Inflammatory macrophage treated with lipopolysaccharide for 1 hour (primary cell): ENCODE data around the gene DNMT3A.
"Not testable (repeated sequence)": the region's sequence is repeated elsewhere in the genome, so short reads cannot be mapped to it uniquely, and the experiment has no call there.

Experiments used
- DNase-seq, 2 donors: peaks; one replicate each; pipeline ENCODE4 v3.0.0-alpha.2; 2020 to 2022

Gene DNMT3A

DNA sequence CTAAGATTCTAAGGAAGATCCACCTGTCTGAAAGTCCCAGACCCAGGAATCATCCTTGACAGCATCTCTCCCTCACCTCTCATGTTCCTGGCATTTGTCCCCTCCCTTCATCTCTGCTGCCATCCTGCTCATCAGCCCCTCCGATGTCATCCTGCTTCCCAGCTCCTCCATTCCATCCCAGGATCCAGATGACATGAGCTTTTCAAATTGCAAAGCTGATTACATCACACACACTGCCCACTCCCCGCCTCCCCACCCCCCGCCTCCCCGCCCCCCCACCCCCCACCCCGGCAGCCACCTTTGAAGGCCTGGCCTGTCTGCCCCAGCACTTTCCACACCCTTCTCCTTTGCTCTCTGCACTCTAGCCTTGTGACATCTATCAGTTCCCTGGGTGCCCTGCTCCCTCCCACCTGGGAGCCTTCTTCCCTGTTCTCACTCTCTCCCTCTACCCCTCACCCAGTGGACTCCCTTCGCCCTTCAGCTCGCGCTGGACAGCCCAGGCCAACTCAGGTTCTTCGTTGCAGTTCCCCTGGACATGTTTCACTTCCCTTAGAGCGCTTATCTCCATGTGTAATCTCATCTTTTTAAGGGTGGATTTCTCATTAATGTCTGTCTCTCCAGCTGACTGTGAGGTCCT, 61.6 kb downstream of the DNMT3A start:
- peak in 1 of 2 donors; percentile 64 for DNase-seq

DNA sequence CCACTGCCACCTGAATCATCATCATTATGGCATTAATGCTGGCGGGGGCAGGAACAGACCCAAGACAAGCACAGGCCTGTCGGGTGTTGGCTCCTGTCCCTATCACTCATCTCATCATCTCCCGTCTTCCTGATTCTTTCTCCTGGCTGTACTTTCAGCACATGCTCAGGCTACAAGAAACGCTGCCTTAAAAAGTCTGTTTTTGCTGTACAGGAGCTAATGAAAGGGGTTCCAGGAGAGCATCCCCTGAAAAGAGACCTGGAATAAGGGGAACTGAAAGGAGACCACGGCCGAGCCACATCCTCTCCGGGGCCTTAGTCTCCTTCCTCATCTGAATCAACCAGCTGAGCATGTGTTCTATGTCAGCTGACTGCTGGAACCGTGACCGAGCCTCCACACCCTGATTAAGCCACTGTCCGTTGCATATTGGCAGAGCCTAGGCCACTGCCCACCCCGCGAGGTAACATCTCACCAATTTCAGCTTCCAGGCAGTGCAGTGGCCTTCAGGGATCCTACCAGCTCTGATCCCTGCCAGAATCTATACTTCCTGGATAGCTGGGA, 62.6 kb downstream of the DNMT3A start:
- DNase-seq: peak; percentile 84 to 87

DNA sequence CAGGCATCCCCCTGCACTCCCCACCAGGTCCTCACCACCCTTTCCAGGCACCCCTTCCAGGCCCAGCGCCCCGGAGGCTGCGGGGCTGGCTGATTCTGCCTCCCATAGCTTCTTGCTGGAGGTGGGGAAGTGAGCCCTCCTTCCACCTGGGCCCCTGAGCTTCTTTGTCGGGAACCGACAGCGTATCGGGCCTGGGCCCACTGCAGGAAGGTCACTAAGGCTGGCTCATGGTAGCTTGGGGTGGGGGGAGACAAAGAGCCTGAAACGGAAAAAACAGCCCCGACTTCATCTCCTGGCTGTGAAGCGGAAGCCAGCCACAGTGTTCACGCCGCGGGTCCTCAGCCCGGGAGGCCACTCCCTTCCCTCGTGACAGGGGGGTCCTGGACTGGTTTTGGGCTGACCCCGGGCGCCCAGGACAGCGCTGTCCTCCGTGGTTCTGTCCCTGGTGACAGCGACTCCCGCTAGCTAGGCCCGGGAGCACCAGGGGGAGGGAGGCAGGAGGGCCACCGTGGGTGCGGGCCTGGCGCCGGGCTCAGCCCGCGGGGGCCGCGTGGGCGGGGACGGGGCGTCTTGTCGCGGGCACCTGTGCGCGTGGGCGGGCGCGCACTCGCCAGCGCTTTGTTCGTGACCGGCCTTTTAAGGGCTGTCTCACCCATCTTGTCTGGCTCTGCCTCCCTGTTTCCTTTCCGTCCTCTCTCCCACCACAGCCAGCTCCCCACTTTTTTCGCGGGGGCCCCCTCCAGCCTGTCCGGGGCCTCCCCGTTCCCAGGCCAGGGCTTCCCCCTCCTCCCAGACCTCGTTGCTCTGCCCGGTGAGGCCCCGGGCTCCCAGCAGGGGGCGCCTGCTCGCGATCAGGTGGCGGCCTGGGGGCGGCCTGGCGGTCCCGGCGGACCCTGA, 64.9 kb downstream of the DNMT3A start:
- DNase-seq: peak in 1 of 2 donors; percentile 48

DNA sequence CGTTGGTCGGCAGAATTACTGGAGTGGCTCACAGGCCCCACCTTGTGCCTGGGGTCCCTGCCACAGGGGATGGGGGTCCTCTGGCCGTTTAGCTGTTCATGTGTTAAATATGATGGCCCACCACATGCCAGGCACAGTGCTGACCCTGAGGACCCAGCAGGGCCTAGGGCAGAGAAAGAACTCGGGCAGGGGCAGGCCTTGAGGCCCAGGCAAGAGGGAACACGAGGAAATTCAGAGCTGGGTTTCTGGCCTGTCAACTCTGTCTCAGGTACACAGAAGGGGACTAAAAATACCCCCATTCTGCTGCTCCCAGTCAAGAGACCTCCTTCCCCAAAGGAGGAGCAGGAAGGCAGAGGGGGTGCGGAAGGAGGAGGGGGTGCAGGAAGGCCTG, 66.2 kb downstream of the DNMT3A start:
- DNase-seq: no peak

DNA sequence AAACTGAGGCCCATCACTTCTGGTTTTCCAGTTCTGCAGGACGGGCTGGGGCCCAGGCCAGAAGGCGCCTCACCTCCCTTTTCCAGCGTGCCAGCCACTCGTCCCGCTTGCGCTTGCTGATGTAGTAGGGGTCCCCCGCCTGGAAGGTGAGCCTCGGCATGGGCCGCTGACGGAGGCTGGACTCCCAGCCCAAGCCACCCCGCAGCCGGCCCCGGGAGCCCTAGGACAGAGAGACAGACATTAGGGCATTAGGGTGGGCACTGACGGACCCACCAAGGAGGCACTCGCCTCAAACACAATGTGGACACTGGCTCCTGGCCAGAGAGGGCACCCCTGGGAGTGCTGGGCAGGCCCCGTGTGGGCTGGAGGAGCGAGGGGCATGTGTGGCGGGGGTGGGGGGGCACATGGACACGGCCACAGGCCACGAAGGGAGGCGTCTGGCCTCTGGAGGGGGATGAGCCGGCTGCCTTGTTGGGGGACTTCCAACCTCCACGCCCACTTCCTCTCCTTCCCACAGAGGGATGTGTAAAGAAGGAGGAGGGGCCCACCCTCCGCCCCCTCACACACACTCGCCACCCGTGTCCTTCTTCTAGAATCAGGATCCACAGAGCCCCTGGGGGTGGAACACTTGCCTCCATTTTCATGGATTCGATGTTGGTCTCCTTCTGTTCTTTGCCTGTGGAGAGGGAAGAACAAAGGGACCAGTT, 66.7 kb downstream of the DNMT3A start:
- DNase-seq: peak; percentile 64 to 72

DNA sequence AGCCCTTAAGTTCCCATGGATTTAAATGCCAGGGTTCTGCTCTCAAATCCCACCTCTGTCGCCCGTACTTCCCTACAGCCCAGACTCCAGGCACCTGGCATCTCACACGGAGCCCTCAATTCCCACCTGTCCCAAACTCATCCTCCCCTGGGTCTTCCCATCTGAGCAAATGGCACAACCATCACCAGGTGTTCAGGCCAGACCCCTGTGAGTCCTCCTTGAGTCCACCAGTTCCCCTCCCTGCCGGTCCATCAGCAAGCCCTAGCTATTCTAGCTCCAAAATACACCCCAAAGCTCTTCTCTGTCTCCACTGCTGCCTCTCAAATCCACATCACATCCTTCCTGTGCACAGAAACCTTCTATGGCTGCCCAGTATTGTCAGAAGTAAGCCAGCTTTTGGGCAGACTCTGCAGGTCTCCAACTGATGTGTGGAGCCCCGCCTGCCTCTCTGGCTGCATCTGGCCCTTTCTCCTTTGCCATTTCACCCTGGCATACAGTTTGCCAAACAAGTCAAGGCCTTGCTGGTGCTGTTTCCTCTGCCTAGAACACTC, 67.7 kb downstream of the DNMT3A start:
- DNase-seq: no peak

DNA sequence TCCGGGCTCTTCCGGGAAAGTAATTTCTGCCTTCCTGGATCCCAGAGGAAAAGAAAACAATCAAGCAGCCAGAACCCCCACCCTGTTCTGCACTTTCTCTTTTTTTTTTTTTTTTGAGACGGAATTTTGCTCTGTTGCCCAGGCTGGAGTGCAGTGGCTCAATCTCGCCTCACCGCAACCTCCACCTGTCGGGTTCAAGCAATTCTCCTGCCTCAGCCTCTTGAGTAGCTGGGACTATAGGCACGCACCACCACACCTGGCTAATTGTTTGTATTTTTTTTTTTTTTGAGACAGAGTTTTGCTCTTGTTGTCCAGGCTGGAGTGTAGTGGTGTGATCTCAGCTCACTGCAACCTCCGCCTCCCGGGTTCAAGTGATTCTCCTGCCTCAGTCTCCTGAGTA, 69.0 kb downstream of the DNMT3A start:
- not testable (repeated sequence) for DNase-seq

DNA sequence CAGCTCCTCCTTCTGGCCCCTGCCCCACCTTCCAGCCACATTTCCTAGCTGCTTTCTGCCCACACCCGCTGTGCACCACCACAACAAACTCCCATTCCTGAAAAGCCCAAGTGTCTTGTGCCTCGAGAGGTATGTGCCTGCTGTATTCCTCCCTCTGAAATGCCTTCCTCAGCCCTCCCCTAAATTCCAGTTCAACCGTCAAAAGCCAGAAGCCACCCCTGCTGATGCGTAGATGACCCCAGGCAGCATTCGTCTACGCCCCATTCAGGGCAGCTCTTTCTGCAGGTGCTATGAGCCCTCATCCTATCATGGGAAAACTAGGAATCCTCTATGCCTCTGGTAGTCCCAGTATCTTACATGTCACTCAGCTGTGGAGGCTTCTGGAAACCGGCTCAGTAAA, 71.7 kb downstream of the DNMT3A start:
- DNase-seq: no peak

DNA sequence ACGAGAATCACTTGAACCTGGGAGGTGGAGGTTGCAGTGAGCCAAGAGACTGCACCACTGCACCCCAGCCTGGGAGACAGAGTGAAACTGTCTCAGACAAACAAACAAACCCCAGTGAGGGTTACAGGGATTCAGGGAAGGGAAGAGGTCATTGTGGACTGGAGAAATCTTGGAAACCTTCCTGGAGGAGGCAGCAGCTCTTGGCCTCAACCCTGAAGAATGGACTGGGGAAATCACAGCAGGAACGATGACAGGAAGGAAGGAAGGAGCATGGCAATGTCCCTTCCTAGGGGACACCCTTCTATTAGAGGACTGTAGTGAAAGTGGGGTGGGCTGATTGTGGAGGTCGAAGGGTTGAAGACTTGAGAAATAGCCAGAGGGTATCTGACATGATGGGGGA, 72.5 kb downstream of the DNMT3A start:
- DNase-seq: no peak

DNA sequence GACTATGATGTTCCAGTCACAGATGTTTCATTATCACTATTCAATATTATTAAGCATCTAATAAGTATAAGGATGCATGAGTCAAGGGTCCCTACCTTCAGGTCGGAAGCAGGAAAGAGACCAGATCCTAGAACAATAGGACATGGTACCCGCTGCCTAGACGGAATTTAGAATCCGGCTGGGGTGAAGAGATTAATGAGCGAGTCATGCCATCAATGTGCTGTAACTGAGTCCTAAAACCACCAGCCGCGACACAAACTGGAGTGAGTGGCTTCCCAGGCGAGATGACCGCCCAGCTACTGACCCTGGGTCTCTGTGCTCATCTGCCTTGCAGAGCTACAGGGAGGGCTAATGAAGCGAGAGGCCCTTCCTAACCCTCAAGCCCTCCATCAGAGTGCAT, 73.6 kb downstream of the DNMT3A start:
- no peak for DNase-seq

DNA sequence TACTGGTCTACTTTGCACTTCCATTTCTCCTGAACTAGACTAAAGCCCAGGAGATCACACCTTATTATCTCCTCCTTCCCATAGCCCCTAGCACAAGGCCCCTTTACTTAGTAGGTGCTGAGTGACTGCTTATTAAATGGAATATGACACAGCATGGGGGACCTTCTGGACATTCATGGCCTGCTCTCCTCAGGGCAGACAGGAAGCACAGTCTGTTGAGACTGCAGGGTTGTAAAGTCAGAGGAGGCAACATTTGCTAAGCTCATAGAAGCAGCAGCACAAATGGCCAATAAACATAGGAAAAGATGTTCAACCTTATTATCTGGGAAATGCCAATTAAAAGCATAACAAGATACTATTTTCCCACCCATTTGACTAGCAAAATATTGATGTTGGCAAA, 75.3 kb downstream of the DNMT3A start:
- no peak for DNase-seq

DNA sequence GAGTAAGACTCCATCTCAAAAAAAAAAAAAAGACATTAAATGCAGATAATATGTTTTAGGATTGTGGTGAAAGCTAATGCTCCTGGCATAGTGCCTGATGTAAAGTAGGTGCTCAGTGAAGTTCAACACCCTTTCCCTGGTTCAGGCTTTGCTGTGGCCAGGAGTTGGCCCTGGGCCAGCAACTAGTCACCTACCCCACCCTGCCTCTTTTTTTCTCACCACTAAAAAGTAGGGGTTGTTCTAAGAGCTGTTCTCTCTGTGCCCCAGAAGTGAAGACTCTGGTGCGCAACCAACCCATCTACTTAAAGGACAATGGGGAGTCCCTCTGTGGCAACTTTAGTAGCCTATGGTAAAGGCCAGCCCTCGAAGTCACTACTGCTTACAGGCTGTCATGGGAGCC, 75.9 kb downstream of the DNMT3A start:
- no peak for DNase-seq

DNA sequence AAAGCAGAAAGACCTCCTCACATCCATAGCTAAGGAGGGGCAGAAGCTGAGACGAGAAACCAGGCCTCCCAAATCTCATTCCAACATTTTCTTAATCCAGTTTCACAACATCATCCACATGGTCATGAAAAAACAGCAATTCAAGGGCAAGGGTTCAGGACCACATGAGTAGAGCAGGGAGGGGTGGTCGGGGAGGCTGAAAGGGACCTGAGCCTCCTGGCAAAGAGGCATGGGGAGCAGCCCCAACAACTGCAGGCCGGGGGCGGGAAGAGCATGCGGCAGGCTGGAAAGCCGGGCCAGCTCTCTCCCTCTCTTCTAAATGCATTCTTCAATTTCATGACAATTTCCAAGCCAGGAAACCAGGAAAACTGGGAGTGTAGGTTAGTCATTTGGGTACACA, 76.7 kb downstream of the DNMT3A start:
- DNase-seq: no peak

DNA sequence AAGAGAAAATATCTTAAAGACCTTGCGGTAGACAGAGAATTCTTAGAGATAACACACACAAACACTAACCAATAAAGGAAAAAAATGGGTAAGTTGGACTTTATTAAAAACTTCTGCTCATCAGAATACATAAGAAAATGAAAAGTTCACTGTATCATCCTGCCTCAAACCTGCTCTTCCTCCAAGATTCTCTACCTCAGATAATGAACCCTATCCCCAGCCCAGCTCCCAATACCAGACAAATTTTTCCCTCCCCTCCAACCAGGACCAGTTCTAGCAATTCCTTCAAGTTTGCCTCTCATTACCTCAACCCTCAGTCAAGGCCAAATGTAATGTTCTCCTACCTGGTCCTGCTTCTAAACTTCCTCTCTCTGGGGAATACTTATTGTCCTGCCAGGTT, 79.4 kb downstream of the DNMT3A start:
- no peak for DNase-seq

DNA sequence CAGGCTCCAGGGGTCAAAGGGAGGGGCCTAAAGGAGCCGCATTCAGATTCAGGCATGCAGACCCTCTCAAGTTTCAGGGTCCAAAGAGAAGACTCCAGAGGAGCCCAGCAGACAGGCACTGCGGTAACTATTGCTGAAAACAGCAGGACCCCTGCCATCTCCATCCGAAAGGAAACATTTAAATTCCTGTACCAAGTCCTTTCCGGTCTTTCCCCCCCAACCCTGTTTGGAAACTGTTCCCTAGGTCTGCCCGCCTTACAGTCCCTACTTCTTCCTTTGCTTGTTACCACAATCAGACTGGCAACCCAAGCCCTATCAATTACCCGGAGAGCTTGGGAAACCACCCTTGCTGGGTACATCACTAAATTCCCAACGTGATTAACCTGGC, 82.0 kb downstream of the DNMT3A start:
- no peak for DNase-seq

DNA sequence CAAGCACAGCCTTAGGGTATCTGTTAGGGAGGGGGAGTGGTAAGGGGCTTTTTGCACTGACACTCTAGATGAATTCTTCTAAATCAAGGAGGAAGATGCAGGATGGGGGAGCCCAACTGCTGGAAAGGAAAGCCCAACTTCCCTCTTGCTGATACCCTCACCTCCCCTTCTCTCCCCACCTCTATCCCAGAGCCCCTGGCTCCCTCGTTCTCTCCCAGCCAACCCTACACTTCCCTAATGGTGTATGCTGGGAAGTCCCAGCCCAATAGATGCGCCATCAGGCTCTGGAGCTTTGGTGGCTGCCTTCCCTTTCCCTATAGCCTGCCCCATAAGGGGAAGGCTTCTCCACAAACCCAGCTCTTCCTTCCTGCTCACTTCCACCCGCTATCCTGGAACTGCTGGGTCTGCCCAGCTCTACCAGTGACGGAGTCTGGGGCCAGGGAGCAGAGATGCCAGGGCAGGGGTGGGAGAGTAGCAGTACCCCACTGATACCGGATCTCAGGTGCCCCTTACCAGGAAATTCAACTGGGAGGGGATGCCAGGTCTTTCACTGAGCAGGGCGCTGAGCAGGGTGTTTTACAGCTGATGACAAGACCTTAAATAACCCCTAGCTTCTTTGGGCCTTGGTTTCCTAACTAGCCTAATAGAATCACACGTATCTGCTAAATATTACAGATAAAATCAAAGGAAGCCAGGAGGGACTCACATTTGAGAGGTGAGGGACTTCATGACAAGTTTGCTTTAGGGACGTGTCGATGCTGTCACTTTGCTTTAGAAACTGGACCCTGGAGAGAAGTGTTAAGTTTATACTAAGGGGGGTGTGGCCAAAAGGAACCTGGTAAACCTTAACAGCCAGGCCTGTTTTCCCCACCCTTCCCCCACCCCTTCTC, 82.6 kb downstream of the DNMT3A start:
- no peak for DNase-seq

DNA sequence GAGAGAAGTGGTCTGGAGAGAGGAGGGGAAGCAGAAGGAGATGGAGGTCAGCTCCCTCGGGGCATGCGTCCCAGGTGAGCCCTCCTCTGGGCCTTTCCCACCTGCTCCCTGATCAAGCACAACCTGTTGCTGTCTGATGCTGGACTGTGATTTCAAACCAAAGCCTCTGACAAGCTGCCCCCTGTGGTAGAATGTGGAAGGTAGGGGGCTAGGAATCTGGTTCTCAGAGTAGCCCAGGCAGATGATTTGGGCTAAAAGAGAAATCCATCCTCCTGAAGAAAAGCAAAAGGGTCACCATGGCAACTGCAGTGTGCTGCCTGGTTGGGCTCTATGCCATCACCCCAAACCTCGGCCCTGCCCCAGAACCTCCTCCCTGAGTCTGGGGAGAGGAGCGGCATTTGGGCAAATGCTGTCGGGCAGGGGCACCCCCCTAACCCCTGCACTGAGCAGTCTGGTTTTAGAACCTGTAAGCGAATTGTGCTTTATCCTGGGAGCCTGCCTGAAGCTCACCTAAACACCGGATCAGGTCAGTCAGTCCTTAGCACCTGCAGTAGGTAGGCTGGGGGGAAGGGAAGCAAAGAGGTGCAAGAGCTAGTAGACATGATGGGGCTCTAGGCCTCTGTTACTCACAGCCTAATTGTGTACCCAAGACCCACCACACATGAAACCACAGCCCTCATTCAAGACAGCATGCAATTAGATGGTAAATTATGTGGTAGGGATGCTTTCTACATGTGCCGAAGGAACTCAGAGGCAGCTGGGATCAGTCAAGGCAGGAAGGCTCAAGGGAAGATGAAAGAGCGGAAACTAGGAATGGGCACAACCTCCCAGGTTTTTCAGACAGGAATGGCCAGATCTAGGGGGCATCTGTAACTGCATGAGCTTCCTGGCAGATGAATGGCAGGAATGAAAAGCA, 83.5 kb downstream of the DNMT3A start:
- no peak for DNase-seq

DNA sequence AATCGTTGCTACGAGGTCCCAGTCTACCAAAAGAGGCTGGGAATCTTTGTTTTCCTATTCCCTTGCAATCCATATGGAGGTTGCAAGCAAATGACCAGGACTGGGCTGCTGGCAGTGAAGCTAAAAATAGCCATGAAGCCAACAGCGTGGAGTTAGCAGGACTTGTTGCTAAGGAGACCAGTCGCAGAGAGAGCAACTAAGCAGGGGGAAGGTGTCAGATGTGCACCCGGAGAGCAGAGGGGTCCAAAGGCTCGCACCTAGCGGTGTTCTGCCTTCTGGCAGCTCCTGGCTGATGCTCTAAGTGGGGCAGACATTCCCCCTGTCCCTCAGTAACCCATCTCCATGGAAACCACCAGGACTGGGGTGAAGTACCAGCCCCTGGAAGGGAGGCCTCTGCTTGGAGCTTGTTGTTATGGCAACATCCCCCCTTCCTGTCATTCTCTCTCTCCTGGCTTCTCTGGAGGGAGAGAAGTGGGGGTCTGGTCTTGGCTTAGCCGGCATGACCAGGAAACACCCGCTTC, 84.6 kb downstream of the DNMT3A start:
- no peak for DNase-seq

DNA sequence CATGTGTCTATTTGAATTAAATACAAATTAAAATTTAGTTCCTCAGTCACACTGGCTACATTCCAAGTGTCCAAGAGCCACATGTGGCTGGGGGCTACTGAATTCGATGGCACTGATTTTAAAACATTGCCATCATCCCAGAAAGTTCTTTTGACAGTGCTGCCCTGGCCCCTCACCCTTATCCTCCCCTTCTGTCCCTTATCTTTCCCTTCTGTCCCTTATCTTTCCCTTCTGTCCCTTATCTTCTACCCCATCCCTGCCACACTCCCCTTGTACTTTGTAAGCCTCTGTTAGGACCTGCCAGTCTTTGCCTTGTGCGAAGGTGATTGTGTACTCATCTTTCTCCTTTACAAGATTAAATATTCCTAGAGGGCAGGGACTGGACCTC, 85.2 kb downstream of the DNMT3A start:
- DNase-seq: no peak

DNA sequence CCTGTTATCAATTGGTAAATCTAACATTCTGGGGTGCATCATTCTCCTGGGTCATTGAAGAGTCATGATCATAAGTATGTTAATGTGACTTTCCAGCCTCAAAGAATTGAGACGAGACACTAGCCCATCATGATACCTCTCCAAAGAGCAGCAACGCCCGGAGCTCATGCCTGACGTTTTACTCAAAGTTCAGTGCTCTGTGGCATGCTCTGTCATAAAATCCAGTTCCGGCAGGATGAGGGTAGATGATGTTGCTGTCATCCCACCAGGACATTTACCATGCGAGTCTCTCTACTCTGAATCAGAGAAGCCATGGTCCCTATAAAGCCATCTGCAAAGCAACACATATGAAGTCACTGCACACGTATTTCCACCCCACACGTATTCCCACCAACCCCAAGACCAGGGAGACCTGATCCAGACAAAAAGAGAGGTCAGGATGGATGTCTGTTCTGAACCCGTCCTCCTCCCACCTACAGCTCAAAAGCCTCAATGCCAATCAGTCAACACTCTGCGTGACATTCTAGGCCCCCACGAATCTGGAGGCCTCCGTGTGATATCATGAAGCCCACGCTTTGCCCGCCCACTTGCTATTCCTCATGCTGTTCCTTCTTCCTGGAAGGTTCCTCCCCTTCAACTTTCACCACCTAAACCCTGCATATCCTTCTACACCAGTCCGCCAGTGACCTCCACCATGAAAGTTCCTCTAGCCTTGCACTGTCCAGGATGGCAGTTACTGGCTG, 85.8 kb downstream of the DNMT3A start:
- DNase-seq: peak; percentile 48 to 65
